ENCODE data around the gene PLEKHG4B. TPM values are rescaled to one million over a fixed set of nuclear protein-coding genes. Genes with fewer than 3 reads are reported as not detected.

The PLEKHG4B gene
- total and polyA plus RNA-seq, 2 of the 4 experiments (the other 2 are of a cell fraction), result 1.1 TPM

DNA sequence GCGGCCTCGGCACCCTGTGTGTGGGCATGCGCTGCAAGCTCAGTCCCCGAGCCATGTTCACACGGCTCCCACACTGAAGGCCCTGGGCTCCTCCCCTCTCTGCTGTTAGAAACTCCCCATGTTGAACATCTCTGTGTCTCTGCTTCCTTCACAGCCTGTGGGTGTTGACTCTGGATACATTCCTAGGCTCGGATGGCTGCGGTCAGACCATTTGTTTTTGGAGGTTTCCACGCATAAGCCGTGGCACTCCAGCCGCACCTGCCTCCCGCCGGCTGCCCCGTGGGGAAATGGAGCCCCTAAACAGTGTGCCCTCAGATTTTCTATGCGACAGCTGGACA is 68.2 kb downstream of the PLEKHG4B start:
- H3K4me2 ChIP-seq (ENCODE audit: low read depth, low read length), result no peak overlapping the region
- peak; percentile 65 for DNase-seq

More for the DNA sequence above, 68.2 kb downstream of the PLEKHG4B start:
- in situ Hi-C loops (cut with MboI; ENCODE audit: low sequenced_read_pairs) (no loop called here), intact Hi-C loops (cut with micrococcal nuclease) (no loop called here), dilution Hi-C loops (cut with HindIII; ENCODE audit: low sequenced_read_pairs, unreplicated experiment) (no loop called here)
- Histone ChIP-seq H4K20me1 (ENCODE audit: insufficient read depth, low read length) (no peaks in the 10 kb centered on the region), H3K14ac (replicated peaks; ENCODE audit: low read depth, low read length) (no peak overlapping the region), H2BK15ac (ENCODE audit: low read depth, low read length) (no peak overlapping the region), H4K8ac (ENCODE audit: low read depth in 2 of 2, low read length in 2 of 2) (no peak overlapping the region), H2AK9ac (replicated peaks; ENCODE audit: low read depth, low read length, poor library complexity) (no peak overlapping the region), H2AFZ (replicated peaks; ENCODE audit: low read length, poor library complexity) (no peak overlapping the region), H3K36me3 (ENCODE audit: control insufficient read depth, insufficient read depth, low read length) (no peaks in the 10 kb centered on the region), H3K56ac (ENCODE audit: extremely low read depth, insufficient read depth, low read length) (no peak overlapping the region), H3K4me3 (ENCODE audit: insufficient read depth, low read depth, low read length) (no peak overlapping the region), H3K23ac (ENCODE audit: low read depth, low read length) (no peak overlapping the region), H3K79me1 (ENCODE audit: low read depth in 1 of 2, low read length in 2 of 2) (no peaks in the 10 kb centered on the region), H4K91ac (ENCODE audit: insufficient read depth, low read depth, low read length) (no peak overlapping the region), H2AK5ac (ENCODE audit: low read depth, low read length) (no peak overlapping the region), H3K27me3 (ENCODE audit: control insufficient read depth, insufficient read depth, low read length) (no peaks in the 10 kb centered on the region), H3K9ac (ENCODE audit: low read depth, low read length) (no peak overlapping the region), H2BK120ac (ENCODE audit: low read depth, low read length) (peak overlapping the region; percentile 65; the same call in 1 of the 2 replicates), H2BK5ac (ENCODE audit: low read depth, low read length, poor library complexity, severe bottlenecking) (no peak overlapping the region), H3K9me3 (ENCODE audit: control insufficient read depth, insufficient read depth, low read length) (no peaks in the 10 kb centered on the region), H3K4ac (ENCODE audit: low read depth, low read length) (no peak overlapping the region), H3K18ac (ENCODE audit: low read depth, low read length) (no peak overlapping the region), H4K5ac (ENCODE audit: low read depth, low read length) (no peak overlapping the region), H3K9me1 (ENCODE audit: insufficient read depth, low read length) (peaks cover 12% of the 10 kb centered on the region; the same call in 1 of the 2 replicates), H2BK20ac (ENCODE audit: low read depth, low read length) (0 out of 2 replicates have a peak overlapping the region, but pooled peaks have one; percentile 69), H3K27ac (ENCODE audit: insufficient read depth, low read length) (no peak overlapping the region), H3K4me1 (ENCODE audit: control insufficient read depth, insufficient read depth, low read length) (peaks cover 12% of the 10 kb centered on the region)
- ChIA-PET POLR2A (ENCODE audit: unreplicated experiment) (no interaction called here), CTCF (no interaction called here)
- BruUV-seq (replicated peaks), result no TSS peak
- no peak for TF ChIP-seq SMC3 (IDR thresholded peaks at IDR 0.05; ENCODE audit: low read depth, low read length)
- TF ChIP-seq RAD21 (IDR thresholded peaks at IDR 0.05; ENCODE audit: low read length), result no peak
- peak; percentile 44 for TF ChIP-seq RCOR1 (IDR thresholded peaks at IDR 0.05; ENCODE audit: insufficient replicate concordance, low read length)
- ATAC-seq (ENCODE audit: low read depth), result peak; percentile 48
- WGBS, 2 experiments (ENCODE audit: extremely low coverage in 2 of 2, insufficient read length in 1 of 2), result 100% methylated on average over 4 of the region's 14 CpGs; no CpG with 5 or more reads in 1 of the 2 experiments

Measured in IMR-90 (cell line).